ENCODE data around the gene PDGFA.

The PDGFA gene

GRCh38 chr7:503575-504111, 16.0 kb downstream of the PDGFA start:
- DNase-seq: no peak

- DNase-seq: no peak
These were observed 17.4 kb downstream of the PDGFA start for GRCh38 chr7:502296-502695.

GRCh38 chr7:501526-501925, 18.1 kb downstream of the PDGFA start:
- DNase-seq: no peak

- no peak for DNase-seq
These were observed 18.9 kb downstream of the PDGFA start for GRCh38 chr7:500521-501420.

- DNase-seq: no peak
These were observed 19.7 kb downstream of the PDGFA start for GRCh38 chr7:499853-500485.

GRCh38 chr7:498678-499641, 20.7 kb downstream of the PDGFA start:
- DNase-seq: no peak

GRCh38 chr7:497946-498655, 21.5 kb downstream of the PDGFA start:
- DNase-seq: no peak

- no peak for DNase-seq
These were observed 22.3 kb downstream of the PDGFA start for GRCh38 chr7:497346-497745.

GRCh38 chr7:496528-497295, 22.9 kb downstream of the PDGFA start:
- DNase-seq: no peak

GRCh38 chr7:495761-496321, 23.8 kb downstream of the PDGFA start:
- DNase-seq: no peak

GRCh38 chr7:495326-495725, 24.3 kb downstream of the PDGFA start:
- DNase-seq: no peak

- no peak for DNase-seq
These were observed 24.7 kb downstream of the PDGFA start for GRCh38 chr7:494906-495305.

GRCh38 chr7:494259-494687, 25.4 kb downstream of the PDGFA start:
- no peak for DNase-seq

GRCh38 chr7:493661-494251, 25.9 kb downstream of the PDGFA start:
- no peak for DNase-seq

- no peak for DNase-seq
These were observed 27.0 kb downstream of the PDGFA start for GRCh38 chr7:492714-493065.

- DNase-seq: no peak
These were observed 27.5 kb downstream of the PDGFA start for GRCh38 chr7:491958-492713.

- DNase-seq: no peak
These were observed 28.2 kb downstream of the PDGFA start for GRCh38 chr7:491292-491957.

GRCh38 chr7:490461-491291, 29.0 kb downstream of the PDGFA start:
- DNase-seq: no peak

Measured in effector CD8-positive, alpha-beta T cell (primary cell).